ENCODE data around the gene MSANTD2. TPM values are rescaled to one million over a fixed set of nuclear protein-coding genes. Genes with fewer than 3 reads are reported as not detected.

MSANTD2 gene
- total and polyA plus RNA-seq, 9 of the 15 experiments (the other 6 are each of a cell fraction or from before 2014, with no cell fraction given) = 1.3 to 9.9 (median 5.3) TPM

DNA sequence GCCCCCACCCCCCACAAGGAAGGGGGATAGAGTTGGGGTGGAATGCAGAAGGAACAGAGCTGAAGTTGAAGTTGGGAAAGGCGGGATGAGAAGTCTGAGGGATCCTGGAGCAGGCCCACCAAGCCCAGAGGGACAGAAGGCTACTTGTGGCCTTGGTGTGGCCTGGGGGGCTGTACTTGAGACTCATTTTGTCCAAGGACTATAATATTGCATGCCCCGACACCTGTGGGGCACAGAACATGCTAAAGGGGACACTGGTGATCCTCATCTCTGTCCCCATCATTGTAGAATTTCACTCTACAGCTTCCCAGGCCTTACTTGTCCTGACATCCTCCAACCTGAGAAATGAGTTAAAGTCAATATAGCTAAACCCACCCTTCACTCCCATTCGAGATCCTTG is 39.4 kb downstream of the MSANTD2 start:
- 48% methylated on average over 3 of the region's 3 CpGs for WGBS (ENCODE audit: insufficient coverage, low coverage, missing lambda C conversion rate)
- H4K20me1 ChIP-seq (replicated peaks; ENCODE audit: control insufficient read depth, insufficient read depth, low read length) = no peaks in the 10 kb centered on the region
- no peak overlapping the region; a peak in 1 of 4 replicates for H3K9ac ChIP-seq (ENCODE audit: insufficient read depth in 1 of 2, low read depth in 2 of 2, low read length in 2 of 2)
- peaks cover 3 to 45% of the 10 kb centered on the region in 2 experiments; a peak in 4 of 5 replicates for H3K27me3 ChIP-seq (ENCODE audit: control insufficient read depth in 2 of 2, insufficient read depth in 2 of 2, low read length in 2 of 2)
- FAIRE-seq (no peak), ATAC-seq (no peak), DNase-seq (ENCODE audit: extremely low read depth in 1 of 4, low spot score in 3 of 4) (no peak)
- no peaks in the 10 kb centered on the region for H3K36me3 ChIP-seq (ENCODE audit: control insufficient read depth, insufficient read depth, low read length)
- no peak overlapping the region for H3K4me2 ChIP-seq (ENCODE audit: insufficient read depth, low read length)
- H2AFZ ChIP-seq (ENCODE audit: low read depth, low read length) = no peak overlapping the region
- peaks cover 0 to 36% of the 10 kb centered on the region in 2 experiments; a peak in 4 of 5 replicates for H3K4me1 ChIP-seq (replicated peaks in 1 of 2; ENCODE audit: control insufficient read depth in 2 of 2, insufficient read depth in 2 of 2, low read length in 2 of 2)
- no peak overlapping the region for H3K27ac ChIP-seq (ENCODE audit: extremely low read depth, low read depth, low read length)
- H3K9me1 ChIP-seq (ENCODE audit: control insufficient read depth, insufficient read depth, low read length) = no peaks in the 10 kb centered on the region
- no peaks in the 10 kb centered on the region for H3K79me2 ChIP-seq (ENCODE audit: control insufficient read depth, insufficient read depth, low read length)
- intact Hi-C loops (cut with micrococcal nuclease) (loop anchor here (10.0 kb wide), 1 partner anchor 346 kb away; no protein-coding TSS in a partner anchor), in situ Hi-C loops (cut with MboI) (loop anchor here (10.0 kb wide), 2 partner anchors 86 to 346 kb away; partner anchors contain the start of genes SIAE and SPA17)
- CTCF ChIA-PET (ENCODE audit: low intra/inter-chr PET ratio) = no interaction called here
- no peaks in the 10 kb centered on the region for H3K9me3 ChIP-seq (replicated peaks; ENCODE audit: control insufficient read depth, insufficient read depth, low read depth, low read length)
- no peak overlapping the region for H3K4me3 ChIP-seq
- POLR2A ChIA-PET = interaction anchor here (0.6 to 0.8 kb wide), 3 partner anchors 68 to 1127 kb away, joined by 3 read pairs; no protein-coding TSS in a partner anchor
- no TSS peak for BruUV-seq (replicated peaks)
- TF ChIP-seq CAMTA2 (CRISPR knock-in tag; conservative IDR thresholded peaks at IDR 0.05) (no peak), CCAR2 (IDR thresholded peaks at IDR 0.05; ENCODE audit: low read depth, low read length) (no peak), ETV1 (tag; conservative IDR thresholded peaks at IDR 0.05; ENCODE audit: low read depth) (no peak), EP300 (IDR thresholded peaks at IDR 0.05; ENCODE audit: low read length) (no peak), SOX6 (IDR thresholded peaks at IDR 0.05) (no peak), TCF7 (IDR thresholded peaks at IDR 0.05; ENCODE audit: borderline replicate concordance) (no peak), GATAD2A (IDR thresholded peaks at IDR 0.05) (no peak), KLF1 (tag; IDR thresholded peaks at IDR 0.05) (no peak), CREM (IDR thresholded peaks at IDR 0.05; ENCODE audit: low read depth) (no peak), HEY1 (CRISPR knock-in tag; IDR thresholded peaks at IDR 0.05; ENCODE audit: borderline replicate concordance) (no peak), ZNF57 (CRISPR knock-in tag; IDR thresholded peaks at IDR 0.05) (no peak)
- TF ChIP-seq, protein P1, sequence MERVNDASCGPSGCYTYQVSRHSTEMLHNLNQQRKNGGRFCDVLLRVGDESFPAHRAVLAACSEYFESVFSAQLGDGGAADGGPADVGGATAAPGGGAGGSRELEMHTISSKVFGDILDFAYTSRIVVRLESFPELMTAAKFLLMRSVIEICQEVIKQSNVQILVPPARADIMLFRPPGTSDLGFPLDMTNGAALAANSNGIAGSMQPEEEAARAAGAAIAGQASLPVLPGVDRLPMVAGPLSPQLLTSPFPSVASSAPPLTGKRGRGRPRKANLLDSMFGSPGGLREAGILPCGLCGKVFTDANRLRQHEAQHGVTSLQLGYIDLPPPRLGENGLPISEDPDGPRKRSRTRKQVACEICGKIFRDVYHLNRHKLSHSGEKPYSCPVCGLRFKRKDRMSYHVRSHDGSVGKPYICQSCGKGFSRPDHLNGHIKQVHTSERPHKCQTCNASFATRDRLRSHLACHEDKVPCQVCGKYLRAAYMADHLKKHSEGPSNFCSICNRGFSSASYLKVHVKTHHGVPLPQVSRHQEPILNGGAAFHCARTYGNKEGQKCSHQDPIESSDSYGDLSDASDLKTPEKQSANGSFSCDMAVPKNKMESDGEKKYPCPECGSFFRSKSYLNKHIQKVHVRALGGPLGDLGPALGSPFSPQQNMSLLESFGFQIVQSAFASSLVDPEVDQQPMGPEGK (CRISPR knock-in tag; IDR thresholded peaks at IDR 0.05; ENCODE audit: borderline replicate concordance) = no peak
- TF ChIP-seq, protein P2, sequence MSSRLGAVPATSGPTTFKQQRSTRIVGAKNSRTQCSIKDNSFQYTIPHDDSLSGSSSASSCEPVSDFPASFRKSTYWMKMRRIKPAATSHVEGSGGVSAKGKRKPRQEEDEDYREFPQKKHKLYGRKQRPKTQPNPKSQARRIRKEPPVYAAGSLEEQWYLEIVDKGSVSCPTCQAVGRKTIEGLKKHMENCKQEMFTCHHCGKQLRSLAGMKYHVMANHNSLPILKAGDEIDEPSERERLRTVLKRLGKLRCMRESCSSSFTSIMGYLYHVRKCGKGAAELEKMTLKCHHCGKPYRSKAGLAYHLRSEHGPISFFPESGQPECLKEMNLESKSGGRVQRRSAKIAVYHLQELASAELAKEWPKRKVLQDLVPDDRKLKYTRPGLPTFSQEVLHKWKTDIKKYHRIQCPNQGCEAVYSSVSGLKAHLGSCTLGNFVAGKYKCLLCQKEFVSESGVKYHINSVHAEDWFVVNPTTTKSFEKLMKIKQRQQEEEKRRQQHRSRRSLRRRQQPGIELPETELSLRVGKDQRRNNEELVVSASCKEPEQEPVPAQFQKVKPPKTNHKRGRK (tag; IDR thresholded peaks at IDR 0.05) = no peak
- TF ChIP-seq, protein P3, sequence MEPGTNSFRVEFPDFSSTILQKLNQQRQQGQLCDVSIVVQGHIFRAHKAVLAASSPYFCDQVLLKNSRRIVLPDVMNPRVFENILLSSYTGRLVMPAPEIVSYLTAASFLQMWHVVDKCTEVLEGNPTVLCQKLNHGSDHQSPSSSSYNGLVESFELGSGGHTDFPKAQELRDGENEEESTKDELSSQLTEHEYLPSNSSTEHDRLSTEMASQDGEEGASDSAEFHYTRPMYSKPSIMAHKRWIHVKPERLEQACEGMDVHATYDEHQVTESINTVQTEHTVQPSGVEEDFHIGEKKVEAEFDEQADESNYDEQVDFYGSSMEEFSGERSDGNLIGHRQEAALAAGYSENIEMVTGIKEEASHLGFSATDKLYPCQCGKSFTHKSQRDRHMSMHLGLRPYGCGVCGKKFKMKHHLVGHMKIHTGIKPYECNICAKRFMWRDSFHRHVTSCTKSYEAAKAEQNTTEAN (CRISPR knock-in tag; IDR thresholded peaks at IDR 0.05) = no peak
- TF ChIP-seq, protein P4, sequence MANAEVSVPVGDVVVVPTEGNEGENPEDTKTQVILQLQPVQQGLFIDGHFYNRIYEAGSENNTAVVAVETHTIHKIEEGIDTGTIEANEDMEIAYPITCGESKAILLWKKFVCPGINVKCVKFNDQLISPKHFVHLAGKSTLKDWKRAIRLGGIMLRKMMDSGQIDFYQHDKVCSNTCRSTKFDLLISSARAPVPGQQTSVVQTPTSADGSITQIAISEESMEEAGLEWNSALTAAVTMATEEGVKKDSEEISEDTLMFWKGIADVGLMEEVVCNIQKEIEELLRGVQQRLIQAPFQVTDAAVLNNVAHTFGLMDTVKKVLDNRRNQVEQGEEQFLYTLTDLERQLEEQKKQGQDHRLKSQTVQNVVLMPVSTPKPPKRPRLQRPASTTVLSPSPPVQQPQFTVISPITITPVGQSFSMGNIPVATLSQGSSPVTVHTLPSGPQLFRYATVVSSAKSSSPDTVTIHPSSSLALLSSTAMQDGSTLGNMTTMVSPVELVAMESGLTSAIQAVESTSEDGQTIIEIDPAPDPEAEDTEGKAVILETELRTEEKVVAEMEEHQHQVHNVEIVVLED (CRISPR knock-in tag; IDR thresholded peaks at IDR 0.05) = no peak
- TF ChIP-seq, protein P5, sequence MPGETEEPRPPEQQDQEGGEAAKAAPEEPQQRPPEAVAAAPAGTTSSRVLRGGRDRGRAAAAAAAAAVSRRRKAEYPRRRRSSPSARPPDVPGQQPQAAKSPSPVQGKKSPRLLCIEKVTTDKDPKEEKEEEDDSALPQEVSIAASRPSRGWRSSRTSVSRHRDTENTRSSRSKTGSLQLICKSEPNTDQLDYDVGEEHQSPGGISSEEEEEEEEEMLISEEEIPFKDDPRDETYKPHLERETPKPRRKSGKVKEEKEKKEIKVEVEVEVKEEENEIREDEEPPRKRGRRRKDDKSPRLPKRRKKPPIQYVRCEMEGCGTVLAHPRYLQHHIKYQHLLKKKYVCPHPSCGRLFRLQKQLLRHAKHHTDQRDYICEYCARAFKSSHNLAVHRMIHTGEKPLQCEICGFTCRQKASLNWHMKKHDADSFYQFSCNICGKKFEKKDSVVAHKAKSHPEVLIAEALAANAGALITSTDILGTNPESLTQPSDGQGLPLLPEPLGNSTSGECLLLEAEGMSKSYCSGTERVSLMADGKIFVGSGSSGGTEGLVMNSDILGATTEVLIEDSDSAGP (CRISPR knock-in tag; IDR thresholded peaks at IDR 0.05) = no peak
